H9 (cell line): ENCODE results near the gene DPP7. TPM values are rescaled to one million over a fixed set of nuclear protein-coding genes. Genes with fewer than 3 reads are reported as not detected.
A peak's percentile ranks its signal among the peaks of the same experiment; 100 is the strongest.

Source experiments
- DNase-seq: peaks from one replicate; pipeline ENCODE4 v3.0.0-alpha.2; 2017
- H2AFZ ChIP-seq: one replicate; pipeline ENCODE4 v1.6.1; 2013; ENCODE audit warnings: mild to moderate bottlenecking, low read length, control low read depth, moderate library complexity
- H2AK5ac ChIP-seq: 2 replicates; pipeline ENCODE4 v1.6.1; 2013; ENCODE audit warnings: low read length, control low read depth, mixed read lengths; ENCODE audit not compliant: insufficient read length
- H2BK120ac ChIP-seq: one replicate; pipeline ENCODE4 v1.6.1; 2013; ENCODE audit warnings: low read depth, mild to moderate bottlenecking, low read length, control low read depth, inconsistent platforms; ENCODE audit not compliant: poor library complexity, severe bottlenecking
- H2BK12ac ChIP-seq: 2 replicates; pipeline ENCODE4 v1.6.1; 2013; ENCODE audit warnings: low read length, control low read depth, mixed read lengths, low read depth; ENCODE audit not compliant: insufficient read length
- H2BK15ac ChIP-seq: 2 replicates; pipeline ENCODE4 v1.6.1; 2013; ENCODE audit warnings: low read depth, low read length, control low read depth
- H2BK20ac ChIP-seq: one replicate; pipeline ENCODE4 v1.6.1; 2013; ENCODE audit warnings: low read depth, mild to moderate bottlenecking, low read length, control low read depth, inconsistent platforms; ENCODE audit not compliant: poor library complexity, severe bottlenecking
- H2BK5ac ChIP-seq: 2 replicates; pipeline ENCODE4 v1.6.1; 2013; ENCODE audit warnings: low read length, control low read depth, mixed read lengths; ENCODE audit not compliant: insufficient read length
- H3K14ac ChIP-seq: 2 replicates; pipeline ENCODE4 v1.6.1; 2013; ENCODE audit warnings: low read length, control low read depth; ENCODE audit not compliant: insufficient read depth
- H3K18ac ChIP-seq: 2 replicates; pipeline ENCODE4 v1.6.1; 2013; ENCODE audit warnings: low read depth, mild to moderate bottlenecking, mixed read lengths, low read length, control low read depth; ENCODE audit not compliant: insufficient read length
- H3K23ac ChIP-seq: 2 replicates; pipeline ENCODE4 v1.6.1; 2013; ENCODE audit warnings: low read length, control low read depth, mixed read lengths, low read depth; ENCODE audit not compliant: insufficient read length
- H3K23me2 ChIP-seq: 2 replicates; pipeline ENCODE4 v1.6.1; 2013; ENCODE audit warnings: low read depth, mild to moderate bottlenecking, mixed read lengths, low read length, control low read depth; ENCODE audit not compliant: insufficient read length, poor library complexity, severe bottlenecking
- H3K27ac ChIP-seq: 2 replicates; pipeline ENCODE4 v1.5.1; 2013; ENCODE audit warnings: low read length, control low read depth, mixed read lengths, low read depth; ENCODE audit not compliant: insufficient read length
- H3K27me3 ChIP-seq: 2 replicates; pipeline ENCODE4 v1.6.1; 2013; ENCODE audit warnings: low read length, control low read depth, inconsistent platforms; ENCODE audit not compliant: insufficient read depth
- H3K4ac ChIP-seq: 2 replicates; pipeline ENCODE4 v1.6.1; 2013; ENCODE audit warnings: low read depth, mild to moderate bottlenecking, control low read depth, inconsistent platforms, low read length, moderate library complexity
- H3K4me1 ChIP-seq: 2 replicates; pipeline ENCODE4 v1.6.1; 2013; ENCODE audit warnings: low read length, control low read depth, inconsistent platforms; ENCODE audit not compliant: insufficient read depth
- H3K4me2 ChIP-seq: 2 replicates; pipeline ENCODE4 v1.6.1; 2013; ENCODE audit warnings: low read length, control low read depth, mixed read lengths; ENCODE audit not compliant: insufficient read length, insufficient read depth
- H3K56ac ChIP-seq: 2 replicates; pipeline ENCODE4 v1.6.1; 2013; ENCODE audit warnings: low read depth, mild to moderate bottlenecking, mixed read lengths, low read length, control low read depth; ENCODE audit not compliant: insufficient read length
- H3K79me1 ChIP-seq: 2 replicates; pipeline ENCODE4 v1.6.1; 2013; ENCODE audit warnings: low read depth, mild to moderate bottlenecking, moderate library complexity, low read length, control low read depth, inconsistent platforms; ENCODE audit not compliant: insufficient read depth, poor library complexity, severe bottlenecking
- H3K79me2 ChIP-seq: 2 replicates; pipeline ENCODE4 v1.6.1; 2013; ENCODE audit warnings: low read length, control low read depth, inconsistent platforms; ENCODE audit not compliant: insufficient read depth
- H3K9ac ChIP-seq: 2 replicates; pipeline ENCODE4 v1.6.1; 2013; ENCODE audit warnings: low read length, control low read depth, mixed read lengths; ENCODE audit not compliant: insufficient read length; ENCODE audit errors: extremely low read depth
- H3K9me3 ChIP-seq: one replicate; pipeline ENCODE4 v1.6.1; 2013; ENCODE audit warnings: low read depth, low read length, inconsistent platforms; ENCODE audit not compliant: control insufficient read depth
- H3T11ph ChIP-seq: one replicate; pipeline ENCODE4 v1.6.1; 2013; ENCODE audit warnings: mild to moderate bottlenecking, low read length, control low read depth, inconsistent platforms
- H4K20me1 ChIP-seq: one replicate; pipeline ENCODE4 v1.6.1; 2013; ENCODE audit not compliant: control insufficient read depth, insufficient read length, insufficient read depth
- H4K5ac ChIP-seq: 2 replicates; pipeline ENCODE4 v1.6.1; 2013; ENCODE audit warnings: low read depth, mild to moderate bottlenecking, mixed read lengths, low read length, control low read depth; ENCODE audit not compliant: insufficient read length
- H4K8ac ChIP-seq: replicated peaks from 2 replicates; pipeline ENCODE4 v1.6.1; 2013; ENCODE audit warnings: low read length, control low read depth, mixed read lengths, low read depth; ENCODE audit not compliant: insufficient read length
- H4K91ac ChIP-seq: 2 replicates; pipeline ENCODE4 v1.6.1; 2013; ENCODE audit warnings: low read depth, mild to moderate bottlenecking, moderate library complexity, mixed read lengths, low read length, control low read depth; ENCODE audit not compliant: insufficient read length
- H3K27ac Mint-ChIP-seq, 3 experiments: 2 replicates in 2 of 3; 3 replicates in 1 of 3; pipeline ENCODE4 v1.8.0; 2020 to 2021; ENCODE audit warnings: mixed read lengths in 3 of 3, mild to moderate bottlenecking in 1 of 3, moderate library complexity in 1 of 3
- H3K27me3 Mint-ChIP-seq: 2 replicates; pipeline ENCODE4 v1.8.0; 2021; ENCODE audit warnings: low read depth, mild to moderate bottlenecking, moderate library complexity, mixed read lengths
- H3K36me3 Mint-ChIP-seq, 3 experiments: 2 replicates in 2 of 3; 3 replicates in 1 of 3; pipeline ENCODE4 v1.8.0; 2020 to 2021; ENCODE audit warnings: low read depth in 3 of 3, mixed read lengths in 3 of 3; ENCODE audit not compliant: insufficient read depth in 1 of 3
- H3K4me1 Mint-ChIP-seq, 2 experiments: 2 replicates each; pipeline ENCODE4 v1.8.0; 2020; ENCODE audit warnings: mixed read lengths in 2 of 2
- H3K4me3 Mint-ChIP-seq, 2 experiments: 2 replicates in 1 of 2; 3 replicates in 1 of 2; pipeline ENCODE4 v1.8.0; 2020 to 2021; ENCODE audit warnings: mild to moderate bottlenecking in 2 of 2, mixed read lengths in 2 of 2, moderate library complexity in 1 of 2
- H3K9me3 Mint-ChIP-seq, 2 experiments: 2 replicates in 1 of 2; 3 replicates in 1 of 2; pipeline ENCODE4 v1.8.0; 2020; ENCODE audit warnings: mild to moderate bottlenecking in 2 of 2, mixed read lengths in 2 of 2, moderate library complexity in 1 of 2
- CTCF ChIP-seq: fragments of 200-600 bp; sonication (generic); conservative IDR thresholded peaks from 3 replicates; pipeline ENCODE4 v1.8.0; 2021; ENCODE audit warnings: antibody characterized with exemption, mild to moderate bottlenecking
- WGBS: extraction: QIAGEN DNeasy Blood & Tissue Kit; methylation state at CpG from one replicate; pipeline ENCODE4 v1.1.7; 2013; ENCODE audit warnings: missing lambda C conversion rate, low lambda C conversion rate, mixed read lengths; ENCODE audit not compliant: insufficient read length; ENCODE audit errors: extremely low coverage; 5-methylcytosine and 5-hydroxymethylcytosine counted together
- total RNA-seq: library from RNA; stranded (reverse); gene quantifications from 2 replicates; pipeline ENCODE4 v1.2.1, GENCODE V29; 2021

The DPP7 gene
- total RNA-seq, 1 experiment from 2014 or later, result 29.4 TPM

GRCh38 chr9:137162505-137163364 lies 48.2 kb upstream of the DPP7 start:
- Histone ChIP-seq H2BK5ac (no peak overlapping the region), H3K79me1 (no peaks in the 10 kb centered on the region), H3K23ac (no peak overlapping the region), H3K9ac (no peak overlapping the region), H2BK20ac (no peak overlapping the region), H3K79me2 (no peaks in the 10 kb centered on the region), H2AK5ac (no peak overlapping the region), H4K20me1 (peaks cover 2% of the 10 kb centered on the region), H3T11ph (no peak overlapping the region), H2BK15ac (no peak overlapping the region), H4K5ac (no peak overlapping the region), H3K14ac (no peak overlapping the region), H3K4ac (no peak overlapping the region), H3K27me3 (peaks cover 42% of the 10 kb centered on the region; the same call in 1 of the 2 replicates), H3K27ac (no peak overlapping the region), H3K56ac (no peak overlapping the region), H3K9me3 (no peaks in the 10 kb centered on the region), H4K8ac (no peak overlapping the region), H3K18ac (no peak overlapping the region), H3K4me1 (no peaks in the 10 kb centered on the region), H2AFZ (no peak overlapping the region), H3K4me2 (peak overlapping the region; percentile 70), H4K91ac (no peak overlapping the region), H2BK12ac (no peak overlapping the region), H3K23me2 (peaks cover 16% of the 10 kb centered on the region), H2BK120ac (no peak overlapping the region)
- 0 out of 3 replicates have a peak, but pooled peaks have one; percentile 15 for TF ChIP-seq CTCF
- H3K27ac Mint-ChIP-seq, result no peak overlapping the region
- peaks cover 0 to 5% of the 10 kb centered on the region in 2 experiments; a peak in 1 of 4 replicates for H3K4me1 Mint-ChIP-seq
- peak; percentile 70 for DNase-seq
- H3K4me3 Mint-ChIP-seq, result peak overlapping the region; percentile 50 to 82
- H3K36me3 Mint-ChIP-seq, result no peaks in the 10 kb centered on the region
- peaks cover 96% of the 10 kb centered on the region for H3K27me3 Mint-ChIP-seq
- no CpG with 5 or more reads among the region's 74 CpGs for WGBS
- no peaks in the 10 kb centered on the region; a peak in 1 of 5 replicates for H3K9me3 Mint-ChIP-seq
